Ishikawa (cell line): ENCODE data around the gene SPN.

Source experiments
- CEBPB ChIP-seq: IDR thresholded peaks from 2 replicates; pipeline ENCODE4 v1.6.1; 2012
- EP300 ChIP-seq: IDR thresholded peaks from 2 replicates; pipeline ENCODE4 v1.6.1; 2012; ENCODE audit warnings: borderline replicate concordance
- MAX ChIP-seq: IDR thresholded peaks from 2 replicates; pipeline ENCODE4 v1.6.1; 2012
- RAD21 ChIP-seq: IDR thresholded peaks from 2 replicates; pipeline ENCODE4 v1.6.1; 2012; ENCODE audit warnings: low read depth
- REST ChIP-seq: IDR thresholded peaks from 2 replicates; pipeline ENCODE4 v1.6.1; 2012; ENCODE audit warnings: low read depth, mild to moderate bottlenecking
- TAF1 ChIP-seq: IDR thresholded peaks from 2 replicates; pipeline ENCODE4 v1.6.1; 2012; ENCODE audit warnings: low read depth, mild to moderate bottlenecking
- ZBTB7A ChIP-seq: IDR thresholded peaks from 2 replicates; pipeline ENCODE4 v1.6.1; 2012; ENCODE audit warnings: low read depth

GRCh38 chr16:29658705-29659104 lies 4.3 kb upstream of the SPN start:
- TF ChIP-seq EP300 (no peak), RAD21 (no peak), MAX (no peak), CEBPB (no peak), ZBTB7A (no peak), REST (no peak), TAF1 (no peak)
